HG02938 (cell line): Measurements from ENCODE around the gene ZBTB39.
A peak's percentile ranks its signal among the peaks of the same experiment; 100 is the strongest.
"Not testable (repeated sequence)": the region's sequence is repeated elsewhere in the genome, so short reads cannot be mapped to it uniquely, and the experiment has no call there.

ENCODE experiments used
- ATAC-seq: cut with Tn5 transposase; IDR thresholded peaks from one replicate; pipeline ENCODE4 v1.9.1; 2021; ENCODE audit warnings: mild to moderate bottlenecking, moderate library complexity; ENCODE audit not compliant: unreplicated experiment

The ZBTB39 gene

GRCh38 chr12:57031138-57031725 is 24.9 kb upstream of the ZBTB39 start:
- ATAC-seq, result no peak

DNA sequence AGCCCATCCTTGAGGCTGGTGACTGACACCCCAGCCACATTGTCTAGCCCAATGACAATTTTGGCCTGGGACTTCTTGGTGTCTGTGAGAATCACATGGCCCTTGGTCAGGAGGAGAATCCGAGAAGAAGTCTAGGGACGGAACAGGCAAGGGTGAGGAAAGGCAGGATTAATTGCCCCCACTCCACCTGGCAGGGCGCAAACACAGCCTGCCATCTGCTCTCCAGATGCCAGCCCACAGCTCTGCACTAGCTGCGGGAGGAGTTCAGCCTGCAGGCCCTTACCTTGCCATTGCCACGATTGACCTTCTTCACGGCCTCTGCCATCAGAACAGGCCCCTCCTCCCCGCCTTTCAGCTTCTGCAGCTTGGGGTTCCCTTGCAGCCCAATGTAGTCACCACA is 23.1 kb upstream of the ZBTB39 start:
- ATAC-seq, result no peak

DNA sequence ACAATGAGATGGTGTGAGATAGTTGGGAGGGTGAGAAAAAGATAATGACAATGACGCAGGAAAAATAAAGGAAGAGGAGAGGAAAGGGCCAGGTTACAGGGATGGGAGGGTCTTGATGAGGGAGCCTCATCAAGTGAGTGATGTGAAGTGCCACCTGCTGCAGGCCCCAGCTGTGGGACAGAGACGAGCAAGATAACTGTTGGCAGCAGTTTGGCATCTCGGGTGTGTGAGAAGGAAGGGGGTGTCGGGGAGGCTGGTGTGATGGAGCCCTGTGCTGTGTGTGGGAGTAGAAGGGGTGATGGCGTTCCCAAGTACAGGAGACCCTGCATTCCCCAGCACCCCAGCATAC is 21.4 kb upstream of the ZBTB39 start:
- no peak for ATAC-seq

DNA sequence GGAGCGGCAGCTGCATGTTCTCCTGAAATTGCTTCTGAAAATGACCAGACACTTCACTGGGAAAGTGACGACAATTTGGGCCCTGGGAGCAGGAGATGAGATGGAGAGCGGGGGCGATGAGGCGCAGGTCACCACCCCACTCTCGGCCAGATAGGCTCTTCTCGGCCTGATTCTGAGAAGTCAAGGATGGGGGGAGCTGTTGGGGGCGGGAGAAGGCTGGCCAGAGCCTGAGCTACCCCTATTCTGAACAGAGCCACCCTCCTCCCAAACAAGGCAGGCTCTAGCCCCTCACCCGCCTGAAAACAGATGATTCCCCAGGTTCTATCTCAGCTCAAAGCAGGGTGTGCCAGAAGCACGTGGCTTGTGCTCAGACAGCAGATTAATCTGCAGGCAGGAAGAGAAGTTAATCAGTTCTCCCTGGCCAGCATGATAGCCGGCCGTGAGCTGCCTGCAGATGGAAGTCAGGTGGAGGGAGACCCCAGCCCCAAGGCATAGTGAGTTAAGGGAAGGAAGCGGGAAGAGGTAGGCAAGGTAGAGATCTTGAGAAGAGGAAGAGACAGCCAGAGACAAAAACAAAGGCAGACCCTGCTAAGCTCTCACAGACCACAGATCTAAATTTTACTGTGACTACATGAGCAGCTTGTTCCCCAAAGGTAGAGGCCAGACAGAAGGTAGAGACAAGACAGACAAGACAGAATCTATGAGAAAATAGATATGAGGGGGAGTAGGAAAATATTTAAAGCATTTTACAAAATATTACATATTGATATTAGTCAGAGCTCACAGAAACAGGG is 20.9 kb upstream of the ZBTB39 start:
- no peak for ATAC-seq

DNA sequence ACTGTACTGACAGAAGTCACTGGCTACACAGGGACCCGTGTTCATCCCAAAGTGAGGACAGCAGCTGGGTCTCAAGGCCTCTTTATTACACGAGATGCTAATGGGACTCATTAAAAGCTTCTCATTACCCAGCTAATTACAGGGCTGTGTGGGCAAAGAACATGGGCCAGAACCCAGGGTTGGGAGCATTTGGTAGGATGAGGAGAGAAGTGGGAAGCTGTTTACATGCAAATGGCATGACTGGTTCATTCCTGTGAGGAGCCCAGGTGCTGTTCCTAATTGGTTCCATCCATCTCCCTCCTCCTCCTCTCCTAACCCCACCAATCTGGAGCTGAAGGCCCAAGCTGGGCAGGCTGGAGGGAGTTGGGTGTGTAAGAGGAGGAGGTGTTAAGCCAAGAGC is 18.9 kb upstream of the ZBTB39 start:
- ATAC-seq, result no peak

DNA sequence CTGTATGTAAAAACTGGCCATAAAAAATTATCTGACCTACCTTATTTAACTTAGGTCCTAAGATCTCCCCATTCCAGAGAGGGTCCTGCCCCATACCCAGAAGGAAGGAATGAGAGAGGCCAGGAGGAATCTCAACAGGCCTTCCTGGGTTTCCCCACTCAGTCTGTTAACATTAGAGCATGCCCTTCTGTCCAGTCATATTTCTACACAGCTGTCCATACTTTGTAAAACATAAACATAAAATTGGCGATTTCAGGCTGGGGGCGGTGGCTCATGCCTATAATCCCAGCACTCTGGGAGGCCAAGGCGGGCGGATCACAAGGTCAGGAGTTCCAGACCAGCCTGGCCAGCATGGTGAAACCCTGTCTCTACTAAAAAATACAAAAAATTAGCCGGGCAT is 16.0 kb upstream of the ZBTB39 start:
- ATAC-seq, result not testable (repeated sequence)

GRCh38 chr12:57019983-57020719 is 13.8 kb upstream of the ZBTB39 start:
- no peak for ATAC-seq

GRCh38 chr12:57018906-57019305 is 12.6 kb upstream of the ZBTB39 start:
- ATAC-seq, result no peak

GRCh38 chr12:57018353-57018752 is 12.0 kb upstream of the ZBTB39 start:
- ATAC-seq, result not testable (repeated sequence)

GRCh38 chr12:57016348-57016747 is 10.0 kb upstream of the ZBTB39 start, which contains the start of gene TAC3:
TAC3 (minus strand) TSS chr12:57016529; CDS start chr12:57015797, 732 bp downstream.
- no peak for ATAC-seq

- peak; percentile 69 for ATAC-seq
Observed at GRCh38 chr12:57012600-57013465, 6.5 kb upstream of the ZBTB39 start.

GRCh38 chr12:57011438-57012424 is 5.4 kb upstream of the ZBTB39 start:
- ATAC-seq, result no peak

GRCh38 chr12:57010627-57011247 is 4.4 kb upstream of the ZBTB39 start:
- no peak for ATAC-seq

DNA sequence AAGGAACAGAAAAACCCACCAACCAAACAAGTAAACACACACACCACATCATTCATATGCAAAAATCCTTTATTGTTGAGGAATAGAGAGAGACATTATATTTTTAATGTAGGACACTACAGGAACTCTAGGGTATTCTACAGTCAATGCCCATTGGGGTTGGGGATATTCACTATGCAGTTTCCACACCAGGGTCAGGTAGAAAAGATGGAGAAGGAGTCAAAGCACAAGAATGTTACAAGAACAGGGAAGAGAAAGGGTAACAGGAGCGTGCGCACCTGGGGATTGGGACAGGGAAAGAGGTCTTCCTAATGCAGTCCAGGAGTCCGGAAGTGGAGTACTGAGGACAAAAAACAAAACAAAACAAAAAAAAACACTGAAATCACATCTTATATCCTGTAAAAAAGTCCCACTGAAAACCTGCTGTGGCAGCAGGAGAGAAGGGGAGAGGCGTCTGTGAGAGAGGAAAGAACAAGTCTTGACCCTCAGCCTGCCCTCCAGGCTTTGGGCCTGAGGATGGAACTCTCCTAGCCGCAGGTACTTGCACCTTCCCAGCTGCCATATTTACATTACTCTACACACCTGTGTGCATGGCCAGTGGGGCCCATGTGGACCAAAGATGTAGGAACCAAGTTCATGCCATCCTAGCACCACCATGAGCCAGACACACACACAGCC is 3.7 kb upstream of the ZBTB39 start:
- no peak for ATAC-seq

DNA sequence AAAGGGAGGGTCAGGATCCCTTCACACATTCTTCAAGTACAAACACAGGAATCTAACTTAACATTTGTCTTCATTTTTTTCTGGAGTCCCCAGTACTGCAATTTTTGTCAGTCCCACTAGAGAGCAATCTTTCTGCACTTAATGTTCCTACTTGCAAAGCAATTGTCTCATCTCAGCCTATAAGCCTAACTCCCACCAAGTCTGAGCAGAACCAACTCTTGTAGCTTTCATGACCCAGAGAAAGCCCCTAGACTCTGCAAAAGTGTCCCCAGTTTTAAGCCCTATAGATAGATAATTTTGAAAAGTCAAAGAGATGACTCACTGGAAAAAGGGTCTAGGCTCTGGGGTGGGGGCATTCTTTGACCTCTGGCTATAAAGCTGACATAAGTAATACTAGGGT is 1.8 kb upstream of the ZBTB39 start:
- ATAC-seq, result no peak

- ATAC-seq, result peak; percentile 6
Observed at GRCh38 chr12:57006809-57007475, 596 bp upstream of the ZBTB39 start.

- ATAC-seq, result no peak
Observed at GRCh38 chr12:57004651-57005050, 1.7 kb downstream of the ZBTB39 start.

- no peak for ATAC-seq
Observed at GRCh38 chr12:57003395-57003794, 3.0 kb downstream of the ZBTB39 start.
